Measurements from ENCODE around the gene THTPA.
"Not testable (repeated sequence)": the region's sequence is repeated elsewhere in the genome, so short reads cannot be mapped to it uniquely, and the experiment has no call there.

Gene THTPA

GRCh38 chr14:23584527-23585203, 28.6 kb downstream of the THTPA start:
- DNase-seq: not testable (repeated sequence)

DNA sequence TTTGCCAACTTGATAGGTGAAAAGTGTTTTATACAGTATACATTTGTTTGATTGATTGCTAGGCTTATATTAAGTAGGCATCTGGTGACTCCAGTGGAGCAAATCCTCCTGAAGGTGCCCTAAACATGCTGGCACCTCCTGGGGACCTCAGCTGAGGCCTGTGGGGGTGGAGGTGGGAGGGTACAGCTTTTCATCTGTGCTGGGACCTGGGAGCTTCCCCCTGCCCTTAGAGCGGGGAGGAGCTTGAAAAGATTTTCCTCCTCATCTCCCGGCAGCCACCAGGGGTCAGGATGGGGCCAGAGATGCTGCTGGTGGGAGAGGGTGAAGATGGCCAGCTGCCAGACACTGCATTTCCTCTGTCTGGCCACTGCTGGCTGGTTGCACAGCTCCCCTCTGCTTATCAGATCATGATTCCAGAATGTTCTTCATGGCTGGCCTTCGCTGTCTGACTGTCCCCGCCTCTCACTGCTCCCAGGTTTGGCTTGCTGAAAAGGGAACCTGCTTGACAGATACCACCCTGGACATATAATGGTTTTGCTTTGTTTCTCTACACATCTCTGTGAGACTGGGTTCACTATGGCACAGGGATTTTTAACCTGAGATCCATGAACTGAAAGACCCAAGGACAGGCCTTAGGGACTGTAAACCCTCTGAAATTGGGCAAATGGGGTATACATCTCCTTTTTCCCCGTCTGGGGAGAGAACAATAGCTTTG, 33.0 kb downstream of the THTPA start:
- DNase-seq: peak; percentile 77

DNA sequence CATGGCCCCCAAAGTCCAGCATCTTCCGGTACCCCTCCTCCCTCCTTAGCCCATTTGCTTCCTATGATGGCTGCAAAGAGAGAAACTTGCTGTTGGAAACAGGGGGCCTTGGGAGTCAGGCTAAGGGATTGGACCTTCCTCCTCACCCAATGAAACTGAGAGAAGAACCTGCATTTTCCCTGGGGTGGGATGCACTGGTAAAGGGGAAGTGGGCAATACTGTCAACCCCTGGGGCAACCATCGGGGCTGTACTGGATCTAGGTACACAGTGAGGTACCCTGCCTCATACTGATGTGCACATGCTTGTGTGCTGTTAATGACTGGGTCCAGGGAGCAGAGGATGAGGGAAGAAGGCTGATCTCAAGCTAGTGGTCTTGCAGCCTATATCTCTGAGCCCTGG, 33.5 kb downstream of the THTPA start:
- DNase-seq: no peak

DNA sequence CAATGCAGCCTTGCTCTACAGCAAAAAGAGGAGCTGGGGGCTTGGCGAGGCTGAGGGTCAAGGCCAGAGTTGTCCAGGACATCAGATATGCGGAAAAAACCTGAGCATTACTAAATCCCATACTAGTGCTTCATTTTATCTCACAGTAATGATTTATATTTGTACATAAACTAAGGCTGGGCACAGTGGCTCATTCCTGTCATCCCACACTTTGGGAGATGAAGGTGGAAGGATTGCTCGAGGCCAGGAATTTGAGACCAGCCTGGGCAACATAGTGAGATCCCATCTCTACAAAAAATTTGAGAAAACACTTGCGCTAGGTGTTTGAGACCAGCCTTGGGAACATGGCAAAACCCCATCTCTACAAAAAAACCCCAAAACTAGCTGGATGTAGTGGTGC, 34.1 kb downstream of the THTPA start:
- no peak for DNase-seq

GRCh38 chr14:23594191-23594590, 38.1 kb downstream of the THTPA start:
- not testable (repeated sequence) for DNase-seq

GRCh38 chr14:23600322-23600707, 44.2 kb downstream of the THTPA start:
- no peak for DNase-seq

GRCh38 chr14:23600806-23601205, 44.7 kb downstream of the THTPA start:
- no peak for DNase-seq

GRCh38 chr14:23601424-23601823, 45.4 kb downstream of the THTPA start:
- no peak for DNase-seq

GRCh38 chr14:23601845-23602180, 45.7 kb downstream of the THTPA start:
- no peak for DNase-seq

- DNase-seq: no peak
Observed at GRCh38 chr14:23602181-23603095, 46.4 kb downstream of the THTPA start.

DNA sequence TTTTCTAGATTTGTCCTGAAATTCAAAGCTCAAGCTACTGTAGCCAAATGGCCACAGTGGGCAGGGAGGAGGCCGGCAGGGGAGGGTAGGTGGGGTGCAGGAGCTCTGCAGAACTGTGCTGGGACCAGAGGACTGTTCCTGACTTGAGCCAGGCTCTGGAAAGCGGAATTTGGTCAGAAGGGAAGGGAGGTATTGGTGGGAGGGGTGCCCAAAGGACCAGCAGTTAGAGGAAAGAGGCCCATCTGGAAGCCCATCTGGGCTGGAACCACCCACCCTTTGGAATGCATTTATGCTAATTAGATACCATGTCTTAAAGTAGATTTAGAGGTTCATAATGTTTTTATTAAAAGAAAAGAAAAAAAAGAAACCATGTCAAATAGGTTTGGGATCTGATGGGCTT, 47.0 kb downstream of the THTPA start:
- DNase-seq: no peak

DNA sequence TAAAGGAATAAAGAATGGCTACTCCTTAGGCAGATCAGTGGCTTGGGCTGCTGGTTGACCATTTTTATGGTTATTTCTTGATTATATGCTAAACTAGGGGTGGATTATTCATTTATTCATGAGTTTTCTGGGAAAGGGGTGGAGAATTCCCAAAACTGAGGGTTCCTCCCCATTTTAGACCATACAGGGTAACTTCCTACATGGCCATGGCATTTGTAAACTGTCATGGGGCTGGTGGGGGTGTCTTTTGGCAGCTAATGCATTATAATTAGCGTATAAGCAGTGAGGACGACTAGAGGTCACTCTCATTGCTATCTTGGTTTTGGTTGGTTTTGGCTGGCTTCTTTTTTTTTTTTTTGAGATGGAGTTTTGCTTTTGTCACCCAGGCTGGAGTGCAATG, 48.1 kb downstream of the THTPA start:
- no peak for DNase-seq

DNA sequence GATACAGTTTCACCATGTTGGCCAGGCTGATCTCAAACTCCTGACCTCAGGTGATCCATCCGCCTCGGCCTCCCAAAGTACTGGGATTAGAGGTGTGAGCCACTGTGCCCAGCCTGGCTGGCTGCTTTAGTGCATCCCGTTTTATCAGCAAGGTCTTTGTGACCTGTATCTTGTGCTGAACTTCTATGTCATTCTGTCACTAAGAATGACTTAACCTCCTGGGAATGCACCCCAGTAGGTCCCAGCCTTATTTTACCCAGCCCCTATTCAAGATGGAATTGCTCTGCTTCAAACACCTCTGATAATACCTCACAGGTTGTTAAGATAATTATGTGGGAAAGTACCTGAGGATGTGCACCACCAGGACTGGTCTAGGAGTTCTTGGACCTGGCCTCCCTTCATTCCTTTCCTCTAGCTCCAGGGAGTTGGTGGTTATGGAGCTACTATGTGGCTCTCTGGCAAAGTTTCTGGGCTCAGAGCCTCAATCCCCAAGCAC, 48.7 kb downstream of the THTPA start:
- no peak for DNase-seq

GRCh38 chr14:23605931-23606585, 50.0 kb downstream of the THTPA start:
- DNase-seq: peak; percentile 42

- no peak for DNase-seq
Observed at GRCh38 chr14:23608454-23608853, 52.4 kb downstream of the THTPA start.

- no peak for DNase-seq
Observed at GRCh38 chr14:23609001-23609400, 52.9 kb downstream of the THTPA start.

DNA sequence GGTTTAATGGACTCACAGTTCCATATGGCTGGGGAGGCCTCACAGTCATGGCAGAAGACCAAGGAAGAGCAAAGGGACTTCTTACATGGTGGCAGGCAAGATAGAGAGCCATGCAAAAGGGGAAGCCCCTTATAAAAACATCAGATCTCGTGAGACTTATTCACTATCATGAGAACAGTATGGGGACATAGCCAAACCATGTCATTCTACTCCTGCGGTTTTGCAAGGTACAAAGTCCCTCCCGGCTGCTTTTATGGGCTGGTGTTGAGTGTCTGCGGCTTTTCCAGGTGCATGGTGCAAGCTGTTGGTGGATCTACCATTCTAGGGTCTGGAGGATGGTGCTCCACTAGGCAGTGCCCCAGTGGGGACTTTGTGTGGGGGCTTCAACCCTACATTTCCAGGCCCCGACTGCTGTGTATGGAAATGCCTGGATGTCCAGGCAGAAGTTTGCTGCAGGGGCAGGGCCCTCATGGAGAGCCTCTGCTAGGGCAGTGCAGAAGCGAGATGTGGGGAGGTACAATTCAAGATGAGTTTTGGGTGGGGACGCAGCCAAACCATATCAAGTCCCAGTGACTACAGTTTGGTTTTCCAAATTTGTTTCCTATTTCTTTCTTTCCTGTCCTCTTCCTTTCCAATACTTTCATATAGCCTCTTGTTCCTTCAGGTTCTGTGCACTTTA, 53.5 kb downstream of the THTPA start:
- not testable (repeated sequence) for DNase-seq
